Forelimb muscle (tissue), 1 donor: ENCODE data around the gene OR4F3. TPM values are rescaled to one million over a fixed set of nuclear protein-coding genes. Genes with fewer than 3 reads are reported as not detected.
"Not testable (repeated sequence)": the region's sequence is repeated elsewhere in the genome, so short reads cannot be mapped to it uniquely, and the experiment has no call there.

Source experiments
- DNase-seq: peaks from one replicate; pipeline ENCODE4 v3.0.0-alpha.2; 2013; ENCODE audit warnings: low read depth
- polyA plus RNA-seq: library from polyadenylated mRNA; unstranded; fragments of 120-200 nt; gene quantifications from one replicate; pipeline ENCODE4 v1.2.1, GENCODE V29; 2013; ENCODE audit not compliant: insufficient read length

OR4F3 gene
- polyA plus RNA-seq: not detected

GRCh38 chr5:181366968-181367367, at the start of gene OR4F3:
TSS of gene OR4F3 (plus strand) at chr5:181367268.
- DNase-seq: not testable (repeated sequence)

Other genes with a start within 250 kb of the OR4F3 start
- not detected for gene OR2V1, start 236.1 kb upstream of the OR4F3 start, polyA plus RNA-seq
- gene OR2V2, start 219.7 kb upstream of the OR4F3 start, polyA plus RNA-seq: not detected
- gene TRIM7, start 162.1 kb upstream of the OR4F3 start, polyA plus RNA-seq: 21.6 TPM
- 17.3 TPM for gene TRIM41, start 144.0 kb upstream of the OR4F3 start, polyA plus RNA-seq
- 3,643 TPM for gene RACK1, start 123.4 kb upstream of the OR4F3 start, polyA plus RNA-seq
- gene TRIM52, start 106.1 kb upstream of the OR4F3 start, polyA plus RNA-seq: 17.1 TPM